ENCODE data around the gene HIPK3. TPM values are rescaled to one million over a fixed set of nuclear protein-coding genes. Genes with fewer than 3 reads are reported as not detected.

HIPK3 gene
- total and polyA plus RNA-seq, 2 experiments from 2014 or later: 5.5 to 29.8 TPM

GRCh38 chr11:33375236-33375635 is 118.1 kb downstream of the HIPK3 start:
- H3K4me3 ChIP-seq: peak overlapping the region; percentile 61
- no peaks in the 10 kb centered on the region; the same call in 1 of the 2 replicates for H4K20me1 ChIP-seq (replicated peaks; ENCODE audit: insufficient read depth)
- no peaks in the 10 kb centered on the region for H3K36me3 ChIP-seq (ENCODE audit: insufficient read depth)
- Mint-ChIP-seq H3K27me3 (ENCODE audit: insufficient read depth, low read depth, poor library complexity) (peaks cover 33% of the 10 kb centered on the region), H3K4me3 (peak overlapping the region; percentile 80), H3K9me3 (no peaks in the 10 kb centered on the region), H3K4me1 (peaks cover 16% of the 10 kb centered on the region), H3K27ac (no peak overlapping the region), H3K36me3 (ENCODE audit: low read depth) (no peaks in the 10 kb centered on the region)
- H3K4me1 ChIP-seq (ENCODE audit: insufficient read depth): peaks cover 7% of the 10 kb centered on the region
- peaks cover 13% of the 10 kb centered on the region; the same call in 1 of the 2 replicates for H3F3A ChIP-seq (replicated peaks; ENCODE audit: low read depth)
- TF ChIP-seq ZNF462 (CRISPR knock-in tag; IDR thresholded peaks at IDR 0.05) (no peak), POLR2AphosphoS5 (IDR thresholded peaks at IDR 0.05; ENCODE audit: low read depth) (no peak), CTCF (conservative IDR thresholded peaks at IDR 0.05; ENCODE audit: low read depth in 2 of 2) (no peak), EZH2phosphoT487 (IDR thresholded peaks at IDR 0.05; ENCODE audit: unreplicated experiment) (no peak), NANOG (IDR thresholded peaks at IDR 0.05; ENCODE audit: borderline replicate concordance) (no peak), EZH2 (IDR thresholded peaks at IDR 0.05; ENCODE audit: low read depth, unreplicated experiment) (no peak), JUNB (IDR thresholded peaks at IDR 0.05; ENCODE audit: unreplicated experiment) (no peak), ZNF331 (CRISPR knock-in tag; IDR thresholded peaks at IDR 0.05; ENCODE audit: low read depth) (no peak), ETS1 (IDR thresholded peaks at IDR 0.05) (no peak), CREB1 (CRISPR knock-in tag; IDR thresholded peaks at IDR 0.05; ENCODE audit: low read depth) (no peak), STAT1 (IDR thresholded peaks at IDR 0.05; ENCODE audit: unreplicated experiment) (no peak), REST (IDR thresholded peaks at IDR 0.05; ENCODE audit: unreplicated experiment) (no peak), ZNF114 (CRISPR knock-in tag; IDR thresholded peaks at IDR 0.05) (no peak)
- DNase-seq (ENCODE audit: low spot score): peak; percentile 28
- H3K79me2 ChIP-seq (replicated peaks; ENCODE audit: insufficient read depth): no peaks in the 10 kb centered on the region
- peak overlapping the region; percentile 98 for H2AFZ ChIP-seq
- no peak; the same call in 2 of the 3 replicates for ATAC-seq
- no peak overlapping the region for H3K27ac ChIP-seq (ENCODE audit: low read depth)
- peak overlapping the region; percentile 88 for H3K4me2 ChIP-seq
- no peaks in the 10 kb centered on the region for H3K9me2 ChIP-seq (ENCODE audit: insufficient read depth)
- peaks cover 46% of the 10 kb centered on the region for H3K27me3 ChIP-seq (ENCODE audit: insufficient read depth)
